GM18951 (cell line): ENCODE results near the gene KCNK3.

Experiments used
- POLR2A ChIP-seq: IDR thresholded peaks from 4 replicates; pipeline ENCODE4 v1.6.1; 2011; ENCODE audit warnings: mild to moderate bottlenecking; ENCODE audit not compliant: insufficient read length, insufficient read depth; ENCODE audit errors: extremely low read depth
- in situ Hi-C: fragments of 300-500 bp; cut with MboI; formaldehyde crosslinking; loops from one replicate; pipeline ENCODE4 v1.12.0; 2022; ENCODE audit warnings: low sequenced_read_pairs, mixed read lengths, inconsistent platforms; ENCODE audit not compliant: unreplicated experiment

Gene KCNK3

GRCh38 chr2:26776195-26776800 lies 83.8 kb downstream of the KCNK3 start:
- TF ChIP-seq POLR2A: no peak
- in situ Hi-C loops: no loop called here

GRCh38 chr2:26778098-26778497 lies 85.6 kb downstream of the KCNK3 start:
- no peak for TF ChIP-seq POLR2A
- in situ Hi-C loops: no loop called here

GRCh38 chr2:26778507-26778906 lies 86.0 kb downstream of the KCNK3 start:
- TF ChIP-seq POLR2A: no peak
- in situ Hi-C loops: no loop called here

GRCh38 chr2:26780203-26780760 lies 87.8 kb downstream of the KCNK3 start:
- in situ Hi-C loops: no loop called here
- TF ChIP-seq POLR2A: no peak
